SKM-1 treated with dmso at 0.1 percent for 144 hours (cell line): ENCODE results near the gene LPCAT2.

ENCODE experiments used
- DNase-seq: peaks from one replicate; lab custom pipeline; 2025; ENCODE audit not compliant: unreplicated experiment; lab: John Stamatoyannopoulos, UW

LPCAT2 gene

DNA sequence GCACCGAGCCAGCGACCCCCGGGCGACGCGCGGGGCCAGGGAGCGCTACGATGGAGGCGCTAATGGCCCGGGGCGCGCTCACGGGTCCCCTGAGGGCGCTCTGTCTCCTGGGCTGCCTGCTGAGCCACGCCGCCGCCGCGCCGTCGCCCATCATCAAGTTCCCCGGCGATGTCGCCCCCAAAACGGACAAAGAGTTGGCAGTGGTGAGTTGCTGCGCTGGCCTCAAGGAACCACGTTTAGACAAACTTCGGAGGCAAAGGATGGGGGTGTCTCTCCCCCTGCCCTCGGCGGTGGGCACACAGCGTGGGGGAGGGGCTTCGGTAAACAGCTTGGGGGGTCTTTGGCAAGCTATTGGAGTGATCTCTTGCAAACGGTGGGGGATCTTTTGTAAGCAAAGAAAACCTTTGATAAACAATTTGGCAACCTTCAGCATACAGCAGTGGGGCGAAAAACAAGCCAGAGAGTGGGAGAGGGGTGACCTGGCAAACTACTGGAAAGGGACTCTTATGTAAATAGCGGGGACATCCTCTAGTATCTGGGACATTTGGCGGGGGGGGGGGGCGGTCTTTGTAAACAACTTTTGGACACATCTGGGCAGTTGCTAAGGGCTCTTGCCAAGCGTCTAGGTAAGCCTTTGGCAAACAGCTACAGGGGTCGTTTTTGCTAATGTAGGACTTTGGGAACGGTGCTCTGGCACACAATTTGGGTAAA is 29.3 kb upstream of the LPCAT2 start:
- DNase-seq, result no peak

DNA sequence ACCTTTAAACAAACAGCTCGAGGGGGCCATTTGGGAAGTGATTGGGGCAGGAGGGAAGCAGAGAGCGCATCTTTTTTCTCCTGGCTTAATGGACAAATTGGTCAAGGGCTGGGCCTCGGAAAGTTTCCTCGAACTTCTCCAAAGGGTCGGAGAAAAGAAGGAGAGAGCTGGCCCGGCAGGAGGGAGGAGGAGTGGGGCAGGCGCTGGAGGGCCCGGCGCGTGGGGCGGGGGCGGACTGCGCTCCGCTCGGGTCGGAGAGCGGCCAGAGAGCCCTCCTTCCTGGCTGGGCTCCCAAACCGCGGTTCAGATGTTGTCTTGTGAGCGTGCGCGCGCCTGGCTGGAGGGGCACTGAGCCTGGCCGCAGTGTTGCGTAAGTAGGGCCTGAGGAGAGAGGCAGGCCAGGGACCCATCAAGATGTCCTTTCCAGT is 28.6 kb upstream of the LPCAT2 start:
- peak; percentile 23 for DNase-seq

DNA sequence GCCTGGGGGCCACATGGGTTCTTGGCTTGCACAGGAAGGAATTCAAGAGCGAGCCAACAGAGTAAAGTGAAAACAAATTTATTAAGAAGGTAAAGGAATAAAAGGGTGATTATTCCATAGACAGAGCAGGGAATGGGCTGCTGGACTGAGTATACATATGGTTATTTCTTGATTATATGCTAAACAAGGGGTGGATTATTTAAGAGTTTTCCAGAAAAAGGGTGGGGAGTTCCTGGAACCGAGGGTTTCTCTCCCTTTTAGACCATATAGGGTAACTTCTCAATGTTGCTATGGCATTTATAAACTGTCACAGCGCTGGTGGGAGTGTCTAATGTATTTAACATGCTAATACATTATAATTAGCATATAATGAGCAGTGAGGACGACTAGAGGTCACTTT is 27.8 kb upstream of the LPCAT2 start:
- no peak for DNase-seq

DNA sequence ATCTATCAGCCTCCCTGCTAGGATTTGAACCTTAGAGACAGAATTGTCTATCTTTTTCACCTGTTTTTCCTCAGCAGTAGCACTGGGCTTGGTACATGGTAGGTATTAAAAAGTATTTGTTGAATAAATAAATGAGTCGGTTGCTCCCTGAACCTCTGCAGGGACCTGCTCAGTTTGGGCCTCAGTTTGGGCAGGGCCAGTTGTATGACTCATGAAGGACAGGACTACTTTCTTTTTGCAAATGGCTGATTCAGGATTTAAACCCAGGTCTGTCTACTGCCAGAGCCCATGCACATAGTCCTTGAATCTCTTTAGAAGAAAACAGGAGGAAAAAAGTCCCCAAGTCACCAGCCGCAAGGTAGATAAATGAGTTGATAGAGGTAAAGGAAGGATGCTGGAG is 26.8 kb upstream of the LPCAT2 start:
- DNase-seq, result no peak

DNA sequence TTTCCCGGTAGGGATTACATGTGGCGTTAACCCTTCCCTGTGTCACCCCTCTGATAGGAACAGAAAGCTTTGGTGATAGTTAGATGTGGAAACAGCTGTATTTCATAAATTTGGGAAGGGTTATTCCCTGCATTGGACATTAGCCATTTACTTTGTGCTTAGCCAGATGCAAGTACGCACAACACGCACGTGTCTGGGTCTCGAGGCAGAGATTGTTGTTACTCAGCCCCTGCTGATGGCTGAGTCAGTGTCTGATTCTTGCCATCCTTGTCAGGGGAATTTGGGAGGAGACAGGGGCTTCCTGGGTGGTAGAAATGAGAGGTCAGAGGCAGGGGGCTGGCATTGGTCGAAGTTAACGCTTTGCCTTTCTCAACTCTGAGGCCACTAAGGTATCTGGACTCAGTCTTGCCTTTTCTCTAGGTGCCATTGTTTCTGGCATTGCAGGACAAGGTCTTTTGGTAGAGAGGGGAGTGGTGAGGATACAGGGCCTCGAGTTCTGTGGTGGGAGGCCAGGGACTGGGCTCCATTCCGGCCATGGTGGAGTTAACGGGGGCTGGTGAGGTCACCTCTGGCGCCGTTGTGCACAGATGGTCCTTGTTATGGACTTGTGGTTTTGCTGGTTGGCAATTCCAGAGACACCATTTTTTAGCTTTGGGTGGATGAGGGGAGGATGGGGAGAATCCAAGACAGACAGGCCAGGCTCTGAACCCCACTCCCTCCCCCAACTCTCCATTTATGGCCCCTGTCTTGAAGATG is 21.6 kb upstream of the LPCAT2 start:
- no peak for DNase-seq

DNA sequence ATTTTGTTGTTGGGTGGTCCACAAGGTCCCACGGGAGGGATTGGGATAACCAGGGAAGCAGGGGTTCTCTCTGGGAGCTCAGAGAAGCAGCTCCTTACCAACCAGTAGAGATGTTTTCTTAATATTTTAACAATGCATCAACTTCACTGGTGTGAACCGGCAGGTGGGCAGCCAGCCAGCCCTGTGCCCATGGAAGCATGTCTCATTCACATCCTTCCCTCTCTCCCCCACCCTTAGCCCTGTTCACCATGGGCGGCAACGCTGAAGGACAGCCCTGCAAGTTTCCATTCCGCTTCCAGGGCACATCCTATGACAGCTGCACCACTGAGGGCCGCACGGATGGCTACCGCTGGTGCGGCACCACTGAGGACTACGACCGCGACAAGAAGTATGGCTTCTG is 20.6 kb upstream of the LPCAT2 start:
- DNase-seq, result no peak

DNA sequence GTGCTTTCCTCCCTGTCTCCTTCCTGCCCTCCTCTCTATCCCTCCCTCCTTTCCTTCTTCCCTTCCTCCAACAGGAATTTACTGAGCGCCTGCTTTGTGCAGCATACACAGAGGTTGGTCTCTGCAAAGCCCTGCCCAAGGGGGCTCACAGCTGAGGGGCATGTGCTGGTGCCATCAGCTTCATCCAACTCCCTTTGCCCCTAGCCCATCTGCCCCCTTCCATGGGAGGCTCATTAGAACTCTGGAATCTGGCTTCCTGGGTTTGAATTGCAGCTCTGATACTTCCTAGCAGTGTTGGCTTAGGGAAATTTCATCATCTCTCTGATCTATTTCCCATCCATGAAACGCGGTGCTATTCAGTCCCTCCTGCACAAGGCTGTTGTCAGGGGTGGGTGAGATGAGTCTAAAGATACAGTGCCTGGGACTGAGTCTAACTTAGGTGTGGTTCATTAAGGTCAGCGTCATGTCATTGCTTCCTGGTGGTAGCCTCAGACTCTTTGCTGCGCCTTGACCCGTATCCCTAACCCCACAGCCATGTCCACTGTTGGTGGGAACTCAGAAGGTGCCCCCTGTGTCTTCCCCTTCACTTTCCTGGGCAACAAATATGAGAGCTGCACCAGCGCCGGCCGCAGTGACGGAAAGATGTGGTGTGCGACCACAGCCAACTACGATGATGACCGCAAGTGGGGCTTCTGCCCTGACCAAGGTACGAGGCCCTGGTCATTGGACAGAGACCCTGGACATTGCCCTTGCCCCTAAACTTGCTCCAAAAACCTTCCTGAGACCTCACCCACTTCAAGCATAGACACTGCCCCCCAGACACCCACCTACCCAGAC is 19.5 kb upstream of the LPCAT2 start:
- no peak for DNase-seq

DNA sequence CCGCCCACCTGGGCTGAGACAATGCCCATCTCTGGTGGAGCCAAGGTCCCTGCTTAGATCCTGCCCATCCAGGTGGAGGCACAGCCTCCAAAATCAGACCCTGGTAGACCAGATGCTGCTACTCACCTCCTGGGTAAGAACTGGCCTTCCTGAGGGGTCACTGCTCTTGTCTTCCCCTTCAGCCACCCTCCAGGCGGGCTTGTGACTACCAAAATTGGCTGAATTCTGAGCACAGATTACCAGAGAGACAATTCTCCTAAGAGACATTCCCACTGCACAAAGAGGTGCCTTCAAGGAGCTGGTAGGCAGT is 19.0 kb upstream of the LPCAT2 start:
- DNase-seq, result no peak

DNA sequence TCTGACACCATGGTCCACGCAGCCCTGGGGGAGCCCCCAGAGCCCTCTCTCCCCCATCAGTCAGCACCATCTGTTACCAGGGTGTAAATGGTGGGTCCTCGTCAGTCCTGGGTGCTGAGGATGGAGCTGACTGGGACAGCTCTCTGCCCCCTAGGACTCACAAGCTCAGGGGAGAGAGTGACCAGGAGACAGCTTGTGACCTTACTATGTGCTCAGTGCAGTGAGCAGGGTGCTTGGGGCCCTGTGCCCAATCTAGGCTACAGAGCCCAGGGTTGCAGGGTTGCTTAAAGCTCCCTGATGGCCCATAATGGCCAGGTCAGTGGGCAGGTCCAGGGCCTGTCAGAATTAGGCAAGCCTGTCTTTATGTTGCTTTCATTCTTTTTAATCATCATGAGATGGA is 18.6 kb upstream of the LPCAT2 start:
- DNase-seq, result no peak

DNA sequence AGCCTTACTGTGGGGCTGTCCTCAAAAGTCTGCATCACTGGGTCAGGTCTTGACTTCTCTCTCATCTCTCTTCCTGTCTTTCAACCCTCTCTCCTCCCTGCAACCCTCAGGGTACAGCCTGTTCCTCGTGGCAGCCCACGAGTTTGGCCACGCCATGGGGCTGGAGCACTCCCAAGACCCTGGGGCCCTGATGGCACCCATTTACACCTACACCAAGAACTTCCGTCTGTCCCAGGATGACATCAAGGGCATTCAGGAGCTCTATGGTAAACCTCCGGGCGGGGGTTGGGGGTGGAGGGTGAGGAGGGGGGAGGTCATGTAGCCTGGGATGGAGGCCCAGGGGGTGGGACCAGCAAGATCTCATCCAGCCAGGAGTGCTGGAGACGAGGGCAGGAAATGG is 17.2 kb upstream of the LPCAT2 start:
- no peak for DNase-seq

DNA sequence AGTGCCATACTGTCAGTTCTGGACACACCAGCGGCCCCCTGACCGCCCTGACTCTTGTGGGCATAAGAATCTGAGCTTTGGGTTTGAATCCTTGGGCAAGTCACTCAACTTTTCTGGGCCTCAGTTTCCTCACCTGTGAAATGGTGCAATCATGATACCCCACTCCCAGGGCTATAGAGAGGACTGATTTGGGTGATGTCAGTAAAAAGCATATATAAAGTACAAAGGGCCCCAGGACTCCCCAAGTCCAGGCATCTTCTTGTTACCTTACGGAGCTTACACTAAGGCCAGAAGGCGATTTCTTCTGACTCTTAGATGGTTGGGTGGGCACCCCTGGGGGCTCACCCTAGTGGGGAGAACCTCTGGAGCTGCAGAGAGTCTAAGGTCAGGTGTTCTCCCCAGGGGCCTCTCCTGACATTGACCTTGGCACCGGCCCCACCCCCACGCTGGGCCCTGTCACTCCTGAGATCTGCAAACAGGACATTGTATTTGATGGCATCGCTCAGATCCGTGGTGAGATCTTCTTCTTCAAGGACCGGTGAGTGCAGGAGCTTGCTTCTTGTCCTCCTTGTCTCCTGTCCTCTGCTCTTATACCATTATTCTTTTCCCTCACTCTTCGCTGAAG is 16.0 kb upstream of the LPCAT2 start:
- no peak for DNase-seq

DNA sequence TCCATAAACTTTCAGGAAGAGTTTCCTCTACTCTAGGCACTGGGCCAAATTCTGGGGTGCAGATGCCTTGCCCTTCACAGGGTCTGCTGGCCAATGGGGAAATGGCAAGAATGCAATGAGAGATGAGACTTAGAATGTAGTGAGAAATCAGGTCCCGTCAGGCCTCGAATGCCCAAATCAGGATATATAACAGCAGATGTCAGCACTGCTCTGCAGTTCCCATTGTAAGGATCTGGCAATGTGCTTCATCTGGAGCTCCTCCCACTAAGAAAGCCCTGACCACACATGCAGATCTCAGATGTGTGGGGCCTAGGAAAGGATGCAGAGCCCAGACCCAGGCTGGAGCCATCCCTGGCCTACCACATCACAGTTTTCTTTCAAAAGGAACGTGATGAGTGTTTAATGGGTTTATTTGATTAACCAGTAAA is 13.9 kb upstream of the LPCAT2 start:
- no peak for DNase-seq

DNA sequence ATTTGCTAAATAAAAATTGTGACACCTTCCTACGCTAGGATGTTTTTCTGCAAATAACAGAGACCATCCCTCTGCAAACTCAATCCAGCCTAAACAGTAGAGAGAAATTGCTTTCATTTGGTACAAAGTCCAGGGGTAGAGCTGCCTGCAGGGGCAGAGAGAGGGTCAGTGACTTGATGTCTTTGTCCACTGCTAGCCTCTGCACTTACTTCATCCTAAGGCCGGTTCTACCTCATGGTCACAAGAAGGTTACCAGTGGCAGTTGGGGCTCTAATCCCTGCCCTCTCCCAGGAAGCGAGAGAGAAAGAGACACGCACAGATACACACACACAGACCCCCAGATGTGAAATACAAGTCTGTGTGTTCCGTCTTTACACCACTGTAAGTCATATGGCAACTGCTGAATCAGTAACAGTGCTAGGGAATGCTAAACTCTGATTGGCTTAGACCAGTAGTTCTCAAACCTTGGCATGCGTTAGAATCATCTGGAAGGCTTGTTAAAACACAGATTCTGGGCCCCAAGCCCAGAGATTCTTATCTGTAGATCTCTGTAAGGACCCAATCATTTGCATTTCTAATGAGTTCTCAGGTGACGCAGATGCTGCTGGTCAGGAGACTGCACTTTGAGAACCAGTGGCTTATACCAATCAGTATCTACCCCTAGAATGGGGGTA is 13.1 kb upstream of the LPCAT2 start:
- DNase-seq, result no peak

DNA sequence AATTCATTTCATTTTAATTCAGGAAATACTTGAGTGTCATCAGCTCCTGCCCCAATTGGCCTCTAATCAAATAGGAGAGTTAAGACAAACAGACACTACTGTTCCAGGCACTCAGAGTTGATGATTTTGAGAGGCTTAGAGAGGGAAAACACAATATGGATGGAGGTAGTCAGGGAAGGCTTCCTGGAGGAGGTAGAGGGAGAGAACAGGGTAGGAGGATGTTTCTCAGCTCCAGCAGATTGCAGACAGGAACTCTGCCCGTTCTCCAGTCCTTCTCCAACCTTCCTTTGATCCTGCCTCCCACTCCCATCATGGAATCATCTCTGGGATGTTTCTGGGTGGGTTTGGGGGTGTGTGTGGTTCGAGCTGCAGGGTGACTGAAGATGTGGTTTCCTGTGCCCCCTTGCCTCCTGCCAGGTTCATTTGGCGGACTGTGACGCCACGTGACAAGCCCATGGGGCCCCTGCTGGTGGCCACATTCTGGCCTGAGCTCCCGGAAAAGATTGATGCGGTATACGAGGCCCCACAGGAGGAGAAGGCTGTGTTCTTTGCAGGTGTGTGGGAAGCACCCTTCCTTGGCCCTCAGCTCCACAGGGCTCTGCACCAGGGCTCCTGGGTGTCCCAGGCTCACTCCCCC is 12.2 kb upstream of the LPCAT2 start:
- no peak for DNase-seq

DNA sequence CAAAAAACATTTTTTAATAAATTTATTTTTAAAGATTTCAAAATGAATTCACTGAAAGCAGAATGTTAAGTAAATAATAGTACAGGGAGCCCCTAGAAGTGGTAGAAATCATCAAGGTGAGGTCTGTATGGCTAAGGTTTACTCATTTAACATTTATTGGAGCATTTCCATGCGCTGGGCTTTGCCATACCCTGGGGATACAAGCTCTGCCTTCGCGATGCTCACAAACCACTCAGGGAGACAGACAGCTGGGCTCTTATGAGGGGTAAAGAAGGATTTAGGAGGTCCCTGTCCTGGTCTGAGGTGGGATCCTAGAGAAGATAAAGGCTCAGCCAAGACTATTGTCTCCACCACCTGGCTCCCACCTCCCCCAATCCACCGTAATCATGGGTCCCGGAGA is 11.3 kb upstream of the LPCAT2 start:
- no peak for DNase-seq

DNA sequence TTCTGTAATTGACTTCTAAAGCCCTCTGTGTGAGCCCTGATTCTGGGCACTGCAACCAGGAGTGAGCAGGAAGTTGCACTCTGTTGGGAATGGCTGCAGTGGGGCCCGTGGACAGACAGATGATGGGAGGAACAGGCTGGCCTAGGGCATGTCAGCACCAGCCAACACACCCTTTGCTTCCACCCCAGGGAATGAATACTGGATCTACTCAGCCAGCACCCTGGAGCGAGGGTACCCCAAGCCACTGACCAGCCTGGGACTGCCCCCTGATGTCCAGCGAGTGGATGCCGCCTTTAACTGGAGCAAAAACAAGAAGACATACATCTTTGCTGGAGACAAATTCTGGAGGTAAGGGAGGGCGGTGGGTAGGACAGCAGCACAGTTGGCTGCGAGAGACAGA is 10.8 kb upstream of the LPCAT2 start:
- DNase-seq, result no peak

DNA sequence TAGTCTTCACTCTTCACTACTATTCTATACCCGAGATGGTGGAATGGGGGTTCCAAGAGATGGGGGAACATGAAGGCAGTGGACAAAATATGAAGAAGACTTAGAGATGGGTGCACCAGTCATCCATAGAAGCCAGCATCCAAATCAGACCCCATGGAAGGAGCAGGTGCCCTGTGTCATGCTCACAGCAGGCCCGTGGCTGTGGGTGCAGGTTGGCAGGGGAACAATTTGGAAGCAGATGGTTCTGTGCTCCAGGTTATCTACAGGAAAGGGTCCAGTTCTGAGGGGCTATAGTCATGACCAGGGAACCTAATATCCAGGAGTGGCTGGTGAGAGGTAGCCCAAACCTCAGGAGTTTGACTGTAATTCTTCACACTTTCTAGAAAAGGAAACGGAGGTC is 9.6 kb upstream of the LPCAT2 start:
- DNase-seq, result no peak

DNA sequence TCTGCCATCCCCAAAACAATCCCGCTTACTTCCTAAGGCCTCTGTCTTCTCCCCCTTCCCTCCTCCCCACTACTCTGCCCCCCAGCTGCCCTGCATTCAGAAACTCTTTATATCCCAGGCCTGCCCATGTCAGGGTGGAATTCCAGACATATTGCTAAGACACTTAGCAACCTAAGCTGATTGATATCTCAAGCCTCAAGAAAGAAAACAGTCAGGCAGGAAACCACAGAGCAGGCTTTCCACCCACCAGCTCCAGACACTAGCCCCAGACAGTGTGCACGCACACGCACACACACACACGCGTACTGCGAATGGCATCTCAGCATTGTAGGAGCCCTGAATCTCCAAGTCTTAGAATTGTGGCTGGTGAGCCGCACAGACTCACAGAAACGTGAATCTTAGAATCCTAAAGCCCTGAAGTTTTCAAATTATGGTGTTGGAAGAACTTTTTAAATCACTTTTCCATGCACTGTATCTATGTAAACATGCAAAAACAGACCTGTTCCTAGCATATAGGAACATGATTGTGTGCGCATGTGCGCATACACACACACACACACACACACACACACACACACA is 8.8 kb upstream of the LPCAT2 start:
- no peak for DNase-seq

DNA sequence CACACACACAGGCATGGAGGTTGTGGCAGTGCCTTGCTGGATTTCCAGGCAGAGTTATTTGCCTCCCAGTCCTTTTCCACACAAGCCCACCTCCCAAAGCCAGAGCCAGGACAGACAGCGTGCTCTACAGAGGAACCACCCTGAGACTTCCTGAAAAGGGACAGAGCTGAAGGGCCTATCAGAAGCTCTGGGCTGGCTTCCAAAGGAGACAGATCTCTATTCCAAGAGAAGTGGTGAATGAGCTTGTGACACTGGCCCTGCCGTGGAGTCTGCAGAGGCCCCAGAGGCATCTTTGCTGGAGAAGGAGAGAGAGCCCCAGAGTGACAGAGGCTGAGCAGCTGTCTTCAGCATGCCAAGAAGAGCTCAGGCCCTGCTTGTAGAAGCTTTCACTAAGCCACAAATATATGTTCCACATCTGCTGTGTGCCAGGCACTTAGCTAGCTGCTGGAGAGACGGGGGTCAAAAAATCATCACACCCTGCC is 8.3 kb upstream of the LPCAT2 start:
- DNase-seq, result peak; percentile 14
